Upper lobe of left lung (tissue), 4 donors: ENCODE data around the gene BTBD10.

ENCODE experiments used
- EP300 ChIP-seq, 4 donors: sonication (generic); formaldehyde crosslinking; IDR thresholded peaks; one replicate each; pipeline ENCODE4 v1.5.1; 2017; ENCODE audit warnings: antibody characterized with exemption in 4 of 4, control low read depth in 2 of 4
- POLR2A ChIP-seq, 4 donors: fragments of 450-650 bp; IDR thresholded peaks; one replicate each; pipeline ENCODE4 v1.5.1; 2016 to 2017; ENCODE audit warnings: antibody characterized with exemption in 4 of 4, mild to moderate bottlenecking in 2 of 4
- POLR2AphosphoS5 ChIP-seq, 2 donors: sonication (generic); formaldehyde crosslinking; IDR thresholded peaks; one replicate each; pipeline ENCODE4 v1.5.1; 2017; ENCODE audit warnings: antibody characterized with exemption in 2 of 2
- TF ChIP-seq, protein P1 (sequence below), 6 experiments: fragments of 450-650 bp in 4 of 6; fragments of 200-600 bp in 2 of 6; sonication (generic) in 2 of 6; IDR thresholded peaks; one replicate each; pipeline ENCODE4 v1.5.1; 2016 to 2019; ENCODE audit warnings: antibody characterized with exemption in 6 of 6

DNA sequence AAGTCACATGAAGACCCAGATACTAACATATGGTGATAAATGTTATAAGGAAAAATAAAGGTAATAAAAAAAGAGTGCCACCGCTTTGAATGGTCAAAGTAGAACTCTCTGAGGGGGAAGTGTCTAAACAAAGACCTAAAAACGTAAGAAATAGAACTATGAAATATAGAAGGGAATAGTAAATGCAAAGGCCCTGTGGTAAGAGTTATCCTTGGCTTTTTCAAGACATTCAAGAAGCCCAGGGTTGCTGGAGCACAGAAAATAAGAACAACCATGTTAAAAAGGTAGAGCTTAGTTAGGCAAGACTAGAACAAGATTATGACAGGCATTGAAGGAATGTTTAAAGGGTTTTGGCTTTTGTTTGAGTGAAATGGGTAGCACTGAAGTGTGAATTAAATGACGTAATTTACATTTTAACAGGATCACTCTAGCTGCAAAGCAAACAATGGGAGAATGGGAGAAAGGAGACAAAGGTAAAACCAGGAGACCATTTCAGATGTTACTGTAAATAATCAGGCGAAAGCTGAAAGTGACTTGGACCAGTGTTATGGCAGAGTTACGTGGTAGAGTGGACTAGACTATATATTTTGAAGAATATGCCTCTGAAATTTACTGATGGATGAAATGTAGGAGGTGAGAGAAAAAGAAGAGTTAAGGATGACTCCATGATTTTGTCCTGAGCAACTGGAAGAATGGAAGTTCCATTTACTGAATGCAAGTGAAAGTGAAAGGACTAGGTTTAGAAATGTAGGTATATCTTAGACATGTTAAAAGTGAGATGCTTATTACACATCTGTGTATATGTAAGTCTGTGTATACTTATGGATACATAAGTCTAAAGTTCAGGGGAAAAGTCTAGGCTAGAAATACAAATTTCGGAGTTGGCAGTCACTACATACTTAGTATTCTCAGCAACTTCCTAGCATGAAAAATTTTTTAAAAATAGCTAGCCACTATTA lies 28.5 kb downstream of the BTBD10 start:
- TF ChIP-seq, protein P1, sequence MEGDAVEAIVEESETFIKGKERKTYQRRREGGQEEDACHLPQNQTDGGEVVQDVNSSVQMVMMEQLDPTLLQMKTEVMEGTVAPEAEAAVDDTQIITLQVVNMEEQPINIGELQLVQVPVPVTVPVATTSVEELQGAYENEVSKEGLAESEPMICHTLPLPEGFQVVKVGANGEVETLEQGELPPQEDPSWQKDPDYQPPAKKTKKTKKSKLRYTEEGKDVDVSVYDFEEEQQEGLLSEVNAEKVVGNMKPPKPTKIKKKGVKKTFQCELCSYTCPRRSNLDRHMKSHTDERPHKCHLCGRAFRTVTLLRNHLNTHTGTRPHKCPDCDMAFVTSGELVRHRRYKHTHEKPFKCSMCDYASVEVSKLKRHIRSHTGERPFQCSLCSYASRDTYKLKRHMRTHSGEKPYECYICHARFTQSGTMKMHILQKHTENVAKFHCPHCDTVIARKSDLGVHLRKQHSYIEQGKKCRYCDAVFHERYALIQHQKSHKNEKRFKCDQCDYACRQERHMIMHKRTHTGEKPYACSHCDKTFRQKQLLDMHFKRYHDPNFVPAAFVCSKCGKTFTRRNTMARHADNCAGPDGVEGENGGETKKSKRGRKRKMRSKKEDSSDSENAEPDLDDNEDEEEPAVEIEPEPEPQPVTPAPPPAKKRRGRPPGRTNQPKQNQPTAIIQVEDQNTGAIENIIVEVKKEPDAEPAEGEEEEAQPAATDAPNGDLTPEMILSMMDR (IDR thresholded peaks at IDR 0.05): no peak
- TF ChIP-seq POLR2A (IDR thresholded peaks at IDR 0.05): no peak
- TF ChIP-seq EP300 (IDR thresholded peaks at IDR 0.05): no peak
- no peak for TF ChIP-seq POLR2AphosphoS5 (IDR thresholded peaks at IDR 0.05)
